ENCODE results near the gene APCDD1.

APCDD1 gene

DNA sequence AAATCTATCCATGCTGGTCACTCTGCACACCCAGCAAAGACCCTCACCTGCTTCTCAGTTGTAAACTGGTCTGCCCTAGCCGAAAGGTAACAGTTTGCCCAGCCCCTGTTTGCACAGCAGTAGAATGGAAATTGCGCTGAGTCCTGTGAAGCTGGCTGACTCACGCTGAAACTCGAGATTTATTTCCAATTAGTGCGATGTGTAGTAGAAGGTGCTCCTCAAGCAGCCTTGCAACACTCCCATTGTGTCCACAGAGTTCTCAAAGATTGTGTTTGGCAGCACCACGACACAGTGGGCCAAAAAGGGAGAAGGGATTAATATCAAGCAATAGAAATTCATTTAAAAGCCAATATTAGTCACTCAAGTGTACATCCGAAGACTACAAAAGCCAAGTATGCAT lies 21.7 kb upstream of the APCDD1 start:
- no peak for ATAC-seq

GRCh38 chr18:10436160-10436559 lies 18.3 kb upstream of the APCDD1 start:
- ATAC-seq, result no peak

DNA sequence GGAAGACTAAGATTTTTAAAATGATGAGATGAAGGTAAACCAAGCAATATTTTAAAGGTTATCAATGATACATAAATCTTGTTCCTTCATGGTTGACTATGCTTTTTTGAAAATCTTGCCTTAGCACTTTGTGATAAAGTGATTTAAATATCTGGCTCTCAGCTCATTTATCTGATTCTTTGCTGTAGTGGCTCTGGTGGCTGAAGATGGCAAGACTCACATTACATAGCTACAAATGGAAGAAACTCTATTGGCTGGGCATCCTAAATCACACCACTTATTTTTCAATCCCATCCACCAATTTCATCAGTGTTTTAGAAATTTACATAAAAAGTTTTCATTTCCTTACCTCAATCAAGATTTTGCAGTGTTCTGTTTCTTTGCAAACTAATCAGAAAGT lies 16.6 kb upstream of the APCDD1 start:
- ATAC-seq, result no peak

DNA sequence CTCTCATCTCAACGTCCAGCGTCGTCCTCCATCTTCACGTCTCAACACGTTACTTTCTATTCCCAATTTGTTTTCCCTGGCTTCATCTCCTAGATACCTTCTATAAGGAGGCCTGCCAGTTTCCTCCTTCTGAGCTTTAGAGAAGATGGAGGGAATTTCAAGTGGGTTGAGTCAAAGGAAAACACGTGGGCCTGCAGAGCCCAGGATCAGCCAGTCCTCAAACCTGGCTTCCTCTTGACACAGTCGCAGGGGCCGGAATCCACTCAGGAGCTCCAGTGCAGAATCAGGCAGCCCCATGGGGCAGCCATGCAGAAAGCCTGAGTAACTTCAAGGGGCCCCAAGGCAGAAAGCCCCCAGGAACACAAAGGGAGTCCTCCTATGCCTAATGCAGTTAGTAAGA lies 14.5 kb upstream of the APCDD1 start:
- ATAC-seq, result no peak

- ATAC-seq, result no peak
Measured at GRCh38 chr18:10440884-10441283, 13.6 kb upstream of the APCDD1 start.

GRCh38 chr18:10441472-10441871 lies 13.0 kb upstream of the APCDD1 start:
- ATAC-seq, result no peak

DNA sequence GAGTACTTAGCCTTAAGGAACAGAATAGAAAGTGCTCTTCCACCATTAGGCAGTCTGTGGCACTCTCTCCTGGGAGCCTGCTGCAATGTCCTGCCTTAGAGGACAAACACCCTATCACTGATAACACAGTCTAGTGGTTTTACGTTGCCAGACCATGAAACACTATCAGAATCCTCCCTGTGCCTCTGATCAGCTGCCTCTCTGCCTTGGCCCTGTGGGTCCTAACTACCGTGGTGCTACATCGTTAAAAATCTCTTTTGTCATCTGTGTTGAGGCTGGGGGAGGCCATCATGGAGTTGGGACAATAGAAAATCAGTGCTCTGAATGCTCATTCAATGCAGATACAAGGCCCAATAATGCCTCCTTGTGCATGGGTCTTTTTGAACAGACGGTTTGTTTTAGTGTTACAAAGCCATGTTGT lies 11.9 kb upstream of the APCDD1 start:
- ATAC-seq, result no peak

DNA sequence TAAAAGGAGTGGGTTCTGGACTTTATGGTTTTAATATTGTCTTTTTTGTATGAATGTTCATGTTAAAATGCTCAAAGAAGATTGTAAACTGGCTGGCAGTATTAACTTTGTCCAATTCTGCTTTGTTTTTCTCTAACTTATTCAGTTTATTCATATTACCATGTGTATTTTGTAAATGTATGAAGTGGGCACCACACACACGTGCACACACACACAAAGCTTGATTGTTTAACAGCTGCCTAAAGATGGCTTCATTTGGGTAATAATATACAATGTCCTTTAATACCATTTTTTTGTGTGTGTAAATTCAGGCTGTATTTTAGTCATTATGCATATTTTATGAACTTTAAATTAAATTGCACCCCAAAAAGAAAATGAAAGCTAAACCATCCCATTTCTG lies 11.4 kb upstream of the APCDD1 start:
- ATAC-seq, result no peak

DNA sequence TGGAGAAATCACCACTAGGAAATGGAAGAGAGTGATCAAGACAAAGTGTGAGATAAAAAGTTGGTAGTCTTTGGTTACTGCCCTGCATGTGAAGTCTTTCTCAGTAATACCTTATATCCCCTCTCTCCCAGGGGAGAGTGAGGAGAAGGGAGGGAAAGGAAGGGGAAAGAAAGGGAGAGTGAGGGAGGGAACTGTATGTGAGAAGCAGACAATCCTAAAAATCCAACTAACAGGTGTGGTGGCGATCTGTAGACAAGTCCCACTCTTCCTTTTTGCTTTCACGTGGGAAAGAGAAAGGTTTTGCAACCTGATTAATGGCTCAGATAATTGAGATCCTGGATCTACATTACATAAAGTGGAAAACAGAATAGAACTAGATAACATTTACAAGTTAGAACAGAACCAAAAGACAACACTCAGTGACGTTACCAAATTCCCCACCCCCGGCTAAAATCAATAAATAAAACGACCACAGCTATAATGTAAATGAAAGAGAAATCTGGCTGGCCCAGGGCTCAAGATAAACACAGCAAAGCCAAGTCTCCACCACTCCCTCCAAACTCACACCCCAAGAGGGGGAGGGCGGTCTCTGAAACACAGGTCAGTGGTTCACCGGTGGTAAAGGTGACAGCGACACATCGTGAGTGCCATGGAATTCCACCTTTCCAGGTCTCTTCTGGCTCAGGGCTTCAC lies 10.0 kb upstream of the APCDD1 start:
- no peak for ATAC-seq

GRCh38 chr18:10449396-10449795 lies 5.0 kb upstream of the APCDD1 start:
- ATAC-seq, result no peak

DNA sequence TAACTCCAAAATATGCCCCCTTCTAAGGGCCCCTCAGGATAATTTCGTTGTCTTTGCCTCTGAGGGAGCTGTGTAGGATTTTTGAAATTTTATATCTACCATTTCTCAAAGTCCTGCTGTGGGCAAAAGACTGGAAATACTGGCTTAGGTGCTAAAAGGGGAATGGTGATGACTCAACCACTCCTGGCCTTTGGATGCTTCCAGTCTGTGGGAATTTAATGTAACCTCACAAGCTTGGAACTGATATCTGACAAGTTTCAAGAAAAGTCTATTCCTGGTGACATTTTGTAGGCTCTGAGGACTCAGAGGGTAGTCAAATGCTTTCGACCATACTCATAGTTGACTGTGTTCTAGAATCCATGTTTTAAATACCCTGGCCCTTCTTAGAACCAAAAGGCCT lies 3.4 kb upstream of the APCDD1 start:
- ATAC-seq, result no peak

DNA sequence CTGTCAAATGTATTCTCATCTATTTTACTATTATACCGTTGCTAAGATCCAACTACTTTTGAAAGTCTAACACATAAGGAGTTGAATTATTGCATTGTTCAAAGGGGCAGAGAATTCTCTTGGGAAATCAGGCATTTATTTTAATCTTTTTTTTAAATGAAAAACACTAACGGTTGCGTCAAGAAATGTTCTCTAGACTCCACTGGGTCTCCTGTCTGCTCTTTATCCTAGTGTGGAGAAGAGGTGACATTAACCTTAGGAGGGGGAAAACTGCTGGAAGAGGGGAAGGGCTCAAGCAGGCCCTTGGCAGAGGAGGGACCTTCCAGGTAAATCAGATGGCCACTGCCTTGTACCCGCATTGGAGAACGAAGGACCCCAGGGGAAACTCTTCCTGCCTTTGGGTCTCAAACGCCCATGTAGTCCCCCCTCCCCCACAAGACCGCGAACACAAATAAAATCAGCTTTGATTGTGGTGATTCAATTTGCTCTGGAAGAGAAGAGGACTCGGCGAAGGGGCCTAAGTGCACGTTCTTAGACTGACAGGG lies 1.1 kb upstream of the APCDD1 start:
- ATAC-seq, result no peak

- no peak for ATAC-seq
Measured at GRCh38 chr18:10454681-10455557, 484 bp downstream of the APCDD1 start.

GRCh38 chr18:10455726-10456453 lies 1.5 kb downstream of the APCDD1 start:
- no peak for ATAC-seq

DNA sequence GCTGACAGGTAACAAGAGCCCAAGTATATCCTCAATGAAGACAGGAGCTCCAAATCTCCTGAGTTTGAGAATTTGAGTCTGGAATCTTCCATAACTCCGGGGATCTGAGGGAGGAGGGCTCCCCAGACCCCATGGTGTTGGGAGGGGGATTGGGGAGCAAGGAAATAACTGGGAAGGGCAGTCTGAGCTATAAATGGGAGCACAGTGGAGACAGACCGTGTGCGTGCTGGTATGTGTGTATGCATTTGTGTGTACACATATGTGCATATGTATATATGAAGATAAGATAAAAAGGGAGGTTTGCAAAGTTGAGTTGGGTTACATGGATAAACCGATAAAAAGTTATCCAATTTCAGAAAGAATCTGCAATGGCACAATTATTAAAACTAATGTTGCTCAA lies 2.3 kb downstream of the APCDD1 start:
- ATAC-seq, result no peak

DNA sequence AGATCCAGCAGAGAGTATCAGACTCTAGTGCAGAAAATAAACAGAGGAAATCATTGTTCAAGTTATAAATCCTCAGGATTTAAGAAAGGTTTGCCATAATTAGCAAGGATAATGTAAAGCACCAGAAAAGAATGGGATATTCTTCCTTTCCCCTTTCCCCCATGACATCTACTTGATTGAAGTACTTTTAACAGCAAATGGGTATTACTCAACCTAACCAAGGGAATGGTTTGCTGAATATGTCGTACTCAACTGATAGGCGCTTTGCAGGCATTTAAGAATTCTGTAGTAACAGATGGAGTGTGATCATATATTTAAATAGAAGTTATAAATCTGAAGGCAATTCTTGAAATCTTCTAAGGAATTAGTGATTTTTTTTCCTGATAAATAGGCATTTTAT lies 2.7 kb downstream of the APCDD1 start:
- ATAC-seq, result no peak

- no peak for ATAC-seq
Measured at GRCh38 chr18:10457767-10458166, 3.3 kb downstream of the APCDD1 start.

GRCh38 chr18:10458691-10459090 lies 4.3 kb downstream of the APCDD1 start:
- ATAC-seq, result no peak

DNA sequence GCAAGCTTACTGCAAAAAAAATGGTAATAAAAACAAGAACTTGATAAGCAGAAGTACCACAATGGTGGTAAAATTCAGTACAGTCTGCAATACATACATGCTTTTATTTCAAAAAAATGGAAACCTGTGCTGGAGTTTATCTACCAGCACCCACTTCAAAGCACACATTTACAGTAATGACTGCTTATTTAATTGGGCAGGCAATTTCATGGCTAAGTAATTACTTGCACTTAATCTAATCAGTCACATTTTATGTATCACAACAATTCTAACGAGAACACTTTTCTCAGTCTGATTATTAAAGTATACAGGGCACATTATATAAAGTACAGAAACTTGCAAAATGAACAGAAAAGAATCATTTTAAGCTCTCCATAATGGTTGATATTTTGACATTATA lies 5.2 kb downstream of the APCDD1 start:
- ATAC-seq, result no peak

- no peak for ATAC-seq
Measured at GRCh38 chr18:10460414-10461018, 6.1 kb downstream of the APCDD1 start.

GRCh38 chr18:10461989-10462388 lies 7.6 kb downstream of the APCDD1 start:
- no peak for ATAC-seq

DNA sequence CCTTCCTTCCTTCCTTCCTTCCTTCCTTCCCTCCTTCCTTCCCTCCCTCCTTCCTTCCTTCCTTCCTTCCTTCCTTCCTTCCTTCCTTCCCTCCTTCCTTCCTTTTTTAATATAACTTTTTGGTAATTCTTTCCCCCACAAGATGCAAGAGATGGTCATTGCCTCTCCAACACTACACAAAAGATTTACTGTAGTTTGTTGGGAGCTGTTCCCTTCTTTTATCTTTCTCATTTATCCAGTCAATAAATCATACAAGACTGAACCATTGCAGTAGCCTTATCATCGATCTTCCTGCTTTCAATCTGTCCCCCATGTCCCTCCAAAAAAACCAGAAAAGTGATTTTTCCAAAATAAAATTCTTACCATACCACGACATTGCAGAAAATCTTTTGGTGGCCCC lies 8.2 kb downstream of the APCDD1 start:
- no peak for ATAC-seq

DNA sequence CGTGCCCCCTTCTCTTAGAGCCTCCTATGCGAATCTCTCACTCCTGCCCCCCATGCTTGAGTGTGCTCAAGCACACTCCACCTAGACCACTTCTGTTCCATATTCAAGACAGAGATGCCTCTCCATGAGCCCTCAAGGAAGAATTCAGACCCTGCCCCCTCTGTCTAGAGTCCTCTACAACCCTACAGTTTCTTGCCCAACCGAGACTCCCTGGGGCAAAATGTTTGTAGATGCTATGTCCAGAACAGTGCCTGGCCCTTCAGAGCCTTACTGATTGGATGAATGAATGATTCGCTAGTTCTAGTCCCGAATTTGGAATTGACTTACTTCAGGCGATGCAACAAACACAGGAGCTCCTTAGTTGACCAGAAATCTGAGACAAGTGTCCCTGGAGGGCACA lies 8.7 kb downstream of the APCDD1 start:
- no peak for ATAC-seq
